HAP-1 (cell line): ENCODE results near the gene BRAF.
A peak's percentile ranks its signal among the peaks of the same experiment; 100 is the strongest.
"Not testable (repeated sequence)": the region's sequence is repeated elsewhere in the genome, so short reads cannot be mapped to it uniquely, and the experiment has no call there.

Experiments
- DNase-seq, 2 experiments: peaks; one replicate each; pipeline ENCODE4 v3.0.0-alpha.2; 2016 to 2020; ENCODE audit warnings: low spot score in 2 of 2
- H3K27me3 ChIP-seq: fragments of 250-450 bp; sonication (Bioruptor Pico); 2 replicates; pipeline ENCODE4 v1.5.1; 2020; ENCODE audit warnings: low read depth, mild to moderate bottlenecking, moderate library complexity
- H3K36me3 ChIP-seq: fragments of 250-450 bp; sonication (Bioruptor Pico); replicated peaks from 2 replicates; pipeline ENCODE4 v1.5.1; 2020; ENCODE audit warnings: mild to moderate bottlenecking
- H3K4me1 ChIP-seq: fragments of 250-450 bp; sonication (Bioruptor Pico); 2 replicates; pipeline ENCODE4 v1.5.1; 2020; ENCODE audit warnings: mild to moderate bottlenecking
- H3K4me3 ChIP-seq: fragments of 250-450 bp; sonication (Bioruptor Pico); 2 replicates; pipeline ENCODE4 v1.5.1; 2020; ENCODE audit warnings: mild to moderate bottlenecking, moderate library complexity
- H3K9me3 ChIP-seq: fragments of 250-450 bp; sonication (Bioruptor Pico); 2 replicates; pipeline ENCODE4 v1.5.1; 2020; ENCODE audit warnings: mild to moderate bottlenecking, moderate library complexity
- in situ Hi-C: fragments of 300-500 bp; cut with MboI; formaldehyde crosslinking; loops from 3 replicates; pipeline ENCODE4 v1.14.3; 2020; ENCODE audit warnings: low sequenced_read_pairs, inconsistent platforms, mixed read lengths

BRAF gene

GRCh38 chr7:140678816-140679130, 246.0 kb downstream of the BRAF start:
- no peak overlapping the region for H3K4me3 ChIP-seq
- H3K9me3 ChIP-seq = no peaks in the 10 kb centered on the region
- in situ Hi-C loops = no loop called here
- no peaks in the 10 kb centered on the region for H3K27me3 ChIP-seq
- no peak for DNase-seq
- peaks cover 24% of the 10 kb centered on the region for H3K36me3 ChIP-seq
- H3K4me1 ChIP-seq = peaks cover 17% of the 10 kb centered on the region

GRCh38 chr7:140678081-140678815, 246.5 kb downstream of the BRAF start:
- in situ Hi-C loops = no loop called here
- DNase-seq = no peak

GRCh38 chr7:140677496-140677895, 247.2 kb downstream of the BRAF start:
- Histone ChIP-seq H3K9me3 (no peaks in the 10 kb centered on the region), H3K27me3 (no peaks in the 10 kb centered on the region), H3K36me3 (peaks cover 24% of the 10 kb centered on the region), H3K4me3 (no peak overlapping the region), H3K4me1 (peaks cover 20% of the 10 kb centered on the region)
- in situ Hi-C loops = no loop called here
- DNase-seq = no peak

More at GRCh38 chr7:140678081-140678815, 246.5 kb downstream of the BRAF start:
- H3K4me3 ChIP-seq = no peak overlapping the region
- H3K36me3 ChIP-seq = peaks cover 24% of the 10 kb centered on the region
- H3K27me3 ChIP-seq = no peaks in the 10 kb centered on the region
- H3K9me3 ChIP-seq = no peaks in the 10 kb centered on the region
- H3K4me1 ChIP-seq = peaks cover 20% of the 10 kb centered on the region

DNA sequence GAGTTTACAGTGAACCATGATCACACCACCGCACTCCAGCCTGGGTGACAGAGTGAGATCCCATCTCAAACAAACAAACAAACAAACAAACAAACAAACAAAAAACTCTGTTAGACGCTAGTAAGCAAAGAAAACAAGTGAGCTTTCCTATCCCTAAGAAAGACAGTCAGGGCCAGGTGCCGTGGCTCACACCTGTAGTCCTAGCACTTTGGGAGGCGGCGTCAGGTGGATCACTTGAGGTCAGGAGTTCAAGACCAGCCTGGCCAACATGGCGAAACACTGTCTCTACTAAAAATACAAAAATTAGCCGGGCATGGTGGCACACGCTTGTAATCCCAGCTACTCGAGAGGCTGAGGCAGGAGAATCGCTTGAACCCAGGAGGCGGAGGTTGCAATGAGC, 247.8 kb downstream of the BRAF start:
- H3K9me3 ChIP-seq, H3K4me3 ChIP-seq, in situ Hi-C loops, DNase-seq, H3K27me3 ChIP-seq: not testable (repeated sequence)
- Histone ChIP-seq H3K4me1 (peaks cover 23% of the 10 kb centered on the region), H3K36me3 (peaks cover 24% of the 10 kb centered on the region)

DNA sequence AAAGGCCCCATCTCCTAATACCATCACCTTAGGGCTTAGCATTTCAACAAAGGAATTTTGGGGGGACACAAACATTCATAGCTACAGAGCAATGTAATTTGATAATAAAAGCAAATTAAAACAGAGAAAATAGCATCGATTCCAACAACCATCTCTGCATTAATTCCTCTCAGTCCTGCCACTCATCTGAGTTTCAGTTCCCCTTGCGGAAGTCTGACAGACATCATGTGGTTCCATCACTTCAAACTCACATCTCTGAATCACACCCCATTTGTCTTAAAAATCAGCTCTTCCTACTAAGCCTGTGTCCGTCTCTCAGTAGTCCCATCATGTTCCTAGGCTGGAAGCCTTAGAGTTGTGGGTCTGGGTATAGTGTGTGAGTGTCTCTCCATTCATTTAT, 248.4 kb downstream of the BRAF start:
- Histone ChIP-seq H3K4me3 (no peak overlapping the region), H3K27me3 (no peaks in the 10 kb centered on the region), H3K9me3 (no peaks in the 10 kb centered on the region), H3K4me1 (peaks cover 23% of the 10 kb centered on the region), H3K36me3 (peaks cover 24% of the 10 kb centered on the region)
- DNase-seq = no peak
- in situ Hi-C loops = no loop called here

DNA sequence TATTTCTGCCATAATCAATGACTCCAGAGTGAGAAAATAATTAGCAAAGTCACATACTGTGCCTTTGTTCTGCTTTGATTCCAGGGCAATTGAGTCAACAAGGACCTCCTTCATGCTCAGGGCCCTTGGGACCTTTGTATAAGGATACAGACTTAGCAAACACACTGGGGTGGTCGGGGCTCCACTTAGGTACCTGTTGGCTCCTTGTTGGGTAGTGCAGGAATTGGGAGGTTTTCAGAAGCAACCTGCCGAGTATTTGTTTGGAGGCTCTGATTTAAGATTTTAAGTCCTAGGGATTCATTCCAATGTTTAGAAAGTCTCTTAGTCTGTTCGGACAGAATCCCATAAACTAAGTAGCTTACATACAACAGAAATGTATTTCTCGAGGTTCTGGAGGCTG, 249.0 kb downstream of the BRAF start:
- H3K4me1 ChIP-seq = peaks cover 23% of the 10 kb centered on the region
- H3K4me3 ChIP-seq = no peak overlapping the region
- peaks cover 21% of the 10 kb centered on the region for H3K36me3 ChIP-seq
- no peaks in the 10 kb centered on the region for H3K9me3 ChIP-seq
- no peaks in the 10 kb centered on the region for H3K27me3 ChIP-seq
- in situ Hi-C loops = no loop called here
- DNase-seq = no peak

DNA sequence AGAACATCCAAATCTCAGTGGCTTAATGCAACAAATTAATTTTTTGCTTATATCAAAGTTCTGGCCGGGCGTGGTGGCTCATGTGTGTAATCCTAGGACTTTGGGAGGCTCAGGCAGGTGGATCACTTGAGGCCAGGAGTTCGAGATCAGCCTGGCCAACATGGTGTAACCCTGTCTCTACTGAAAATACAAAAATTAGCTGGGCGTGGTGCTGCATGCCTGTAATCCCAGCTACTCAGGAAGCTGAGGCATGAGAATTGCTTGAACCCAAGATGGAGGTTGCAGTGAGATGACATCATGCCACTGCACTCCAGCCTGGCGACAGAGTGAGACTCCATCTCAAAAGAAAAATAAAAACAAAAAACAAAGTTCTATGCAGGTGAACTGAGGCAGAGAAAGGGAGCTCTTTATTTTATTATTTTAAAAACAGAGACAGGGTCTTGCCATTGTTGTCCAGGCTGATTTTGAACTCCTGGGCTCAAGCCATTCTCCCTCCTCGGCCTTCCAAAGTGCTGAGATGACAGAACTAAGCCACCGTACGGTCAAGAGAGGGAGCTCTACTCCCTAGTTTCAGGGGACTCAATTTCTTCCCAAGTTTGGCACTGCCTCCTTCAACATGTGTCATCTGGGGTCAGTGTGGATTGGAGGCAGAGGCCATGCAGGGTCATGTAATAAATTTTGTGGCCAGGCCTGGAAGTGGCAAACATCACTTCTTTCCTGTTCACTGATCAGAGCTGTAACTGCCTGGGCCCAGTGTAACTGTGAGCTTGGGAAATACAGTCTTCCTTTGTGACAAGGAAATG, 249.6 kb downstream of the BRAF start:
- H3K36me3 ChIP-seq = peaks cover 15% of the 10 kb centered on the region
- peaks cover 23% of the 10 kb centered on the region for H3K4me1 ChIP-seq
- no peaks in the 10 kb centered on the region for H3K9me3 ChIP-seq
- H3K27me3 ChIP-seq = no peaks in the 10 kb centered on the region
- in situ Hi-C loops = no loop called here
- H3K4me3 ChIP-seq = peak overlapping the region; percentile 50; the same call in 1 of the 2 replicates
- peak; percentile 40 to 52 for DNase-seq

- H3K4me3 ChIP-seq = peak overlapping the region; percentile 50
Observed at GRCh38 chr7:140674356-140674800, 250.4 kb downstream of the BRAF start.

DNA sequence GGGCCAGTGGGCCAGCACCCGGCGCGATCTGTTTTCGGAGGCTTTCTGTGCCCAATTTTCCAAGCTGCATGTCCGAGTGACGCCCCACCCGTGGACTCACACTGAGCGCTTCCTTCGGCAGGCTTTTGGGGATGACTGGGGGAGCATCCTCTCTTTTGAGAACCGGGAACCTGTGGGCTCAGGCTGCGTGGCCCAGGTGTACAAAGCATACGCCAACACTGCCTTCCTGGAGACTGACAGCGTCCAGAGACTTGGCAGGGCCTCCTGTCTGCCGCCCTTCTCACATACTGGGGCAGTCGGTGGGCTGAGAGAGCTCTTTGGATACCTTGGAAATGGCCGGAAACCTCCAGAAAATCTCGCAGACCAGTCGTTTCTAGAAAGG, 251.0 kb downstream of the BRAF start:
- H3K4me1 ChIP-seq = peaks cover 23% of the 10 kb centered on the region
- in situ Hi-C loops = no loop called here

More at GRCh38 chr7:140674356-140674800, 250.4 kb downstream of the BRAF start:
- Histone ChIP-seq H3K9me3 (no peaks in the 10 kb centered on the region), H3K36me3 (peaks cover 10% of the 10 kb centered on the region; the same call in 1 of the 2 replicates), H3K27me3 (no peaks in the 10 kb centered on the region), H3K4me1 (peaks cover 23% of the 10 kb centered on the region)
- in situ Hi-C loops = no loop called here
- DNase-seq = no peak

DNA sequence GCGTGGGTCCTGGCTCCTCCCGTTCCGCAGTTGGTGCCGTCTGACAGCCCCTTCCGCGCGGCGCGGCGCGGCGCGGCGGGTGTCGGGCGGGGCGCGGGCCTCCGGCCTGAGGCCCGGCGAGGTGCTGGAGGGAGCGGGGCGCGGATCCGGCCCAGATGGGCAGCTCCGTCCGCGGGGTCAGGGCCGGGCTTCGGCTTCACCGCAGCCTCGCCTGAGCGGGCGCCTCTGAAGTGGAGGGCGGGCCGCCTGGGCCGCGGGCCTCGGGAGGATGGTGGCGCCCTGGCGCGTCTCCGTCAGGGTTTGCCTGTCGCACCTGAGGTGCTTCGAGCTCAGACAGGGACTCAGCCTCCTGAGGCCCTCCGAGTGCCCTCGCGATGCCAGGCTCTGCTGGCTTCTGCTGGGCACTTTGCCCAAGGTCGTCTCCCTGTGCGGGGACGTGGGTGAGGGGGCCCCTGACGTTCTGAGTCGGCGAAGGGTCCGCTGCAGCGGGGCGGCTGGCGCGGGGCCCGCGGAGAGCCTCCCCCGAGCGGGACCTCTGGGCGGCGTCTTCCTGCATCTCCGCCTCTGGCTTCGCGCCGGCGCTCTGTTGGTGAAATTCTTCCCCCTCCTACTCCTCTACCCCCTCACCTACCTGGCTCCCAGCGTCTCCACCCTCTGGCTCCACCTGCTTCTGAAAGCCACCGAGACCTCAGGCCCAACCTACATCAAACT, 251.5 kb downstream of the BRAF start:
- in situ Hi-C loops = no loop called here
- peaks cover 23% of the 10 kb centered on the region for H3K4me1 ChIP-seq
- H3K9me3 ChIP-seq = no peaks in the 10 kb centered on the region
- H3K36me3 ChIP-seq = peaks cover 10% of the 10 kb centered on the region; the same call in 1 of the 2 replicates
- peak overlapping the region; percentile 50 for H3K4me3 ChIP-seq
- no peaks in the 10 kb centered on the region for H3K27me3 ChIP-seq
- DNase-seq = peak in 1 of 2 experiments; percentile 56

More for the DNA sequence above, 251.0 kb downstream of the BRAF start:
- no peaks in the 10 kb centered on the region for H3K9me3 ChIP-seq
- H3K36me3 ChIP-seq = peaks cover 10% of the 10 kb centered on the region; the same call in 1 of the 2 replicates
- H3K27me3 ChIP-seq = no peaks in the 10 kb centered on the region
- H3K4me3 ChIP-seq = peak overlapping the region; percentile 50
- DNase-seq = no peak

GRCh38 chr7:140672382-140673062, 252.2 kb downstream of the BRAF start, which contains the start of gene ADCK2:
Gene ADCK2 (plus strand): TSS chr7:140672945. CDS start chr7:140673331, 386 bp downstream.
- Histone ChIP-seq H3K4me1 (peaks cover 23% of the 10 kb centered on the region), H3K27me3 (no peaks in the 10 kb centered on the region), H3K9me3 (no peaks in the 10 kb centered on the region), H3K4me3 (peak within 1 kb of the TSS; percentile 50), H3K36me3 (peaks cover 10% of the 10 kb centered on the region; the same call in 1 of the 2 replicates)
- peak; percentile 56 to 84 for DNase-seq
- in situ Hi-C loops = no loop called here

GRCh38 chr7:140671966-140672365, 252.8 kb downstream of the BRAF start:
- DNase-seq = no peak
- H3K9me3 ChIP-seq = no peaks in the 10 kb centered on the region
- H3K4me3 ChIP-seq = no peak overlapping the region
- in situ Hi-C loops = no loop called here
- no peaks in the 10 kb centered on the region for H3K27me3 ChIP-seq
- H3K36me3 ChIP-seq = peaks cover 10% of the 10 kb centered on the region; the same call in 1 of the 2 replicates
- H3K4me1 ChIP-seq = peaks cover 23% of the 10 kb centered on the region

- Histone ChIP-seq H3K36me3 (no peaks in the 10 kb centered on the region), H3K27me3 (no peaks in the 10 kb centered on the region; the same call in 1 of the 2 replicates), H3K4me1 (peaks cover 20% of the 10 kb centered on the region), H3K9me3 (no peaks in the 10 kb centered on the region), H3K4me3 (no peak overlapping the region)
- in situ Hi-C loops = no loop called here
- no peak for DNase-seq
Observed at GRCh38 chr7:140670343-140670935, 254.3 kb downstream of the BRAF start.
